ENCODE data around the gene ARSJ.
"Not testable (repeated sequence)": the region's sequence is repeated elsewhere in the genome, so short reads cannot be mapped to it uniquely, and the experiment has no call there.

The ARSJ gene

GRCh38 chr4:113979148-113979904 lies at the start of gene ARSJ:
Gene ARSJ, minus strand, starts transcription at chr4:113979647. Its CDS starts 813 bp downstream, at chr4:113978834.
- no peak for DNase-seq

GRCh38 chr4:114028071-114028470 lies 48.6 kb upstream of the ARSJ start:
- DNase-seq, result no peak

GRCh38 chr4:114027596-114027995 lies 48.1 kb upstream of the ARSJ start:
- DNase-seq, result no peak

- no peak for DNase-seq
Observed at GRCh38 chr4:114026447-114026846, 47.0 kb upstream of the ARSJ start.

- DNase-seq, result no peak
Observed at GRCh38 chr4:114025176-114025777, 45.8 kb upstream of the ARSJ start.

GRCh38 chr4:114021451-114021850 lies 42.0 kb upstream of the ARSJ start:
- no peak for DNase-seq

GRCh38 chr4:114019969-114020358 lies 40.5 kb upstream of the ARSJ start:
- DNase-seq, result no peak

GRCh38 chr4:114019276-114019968 lies 40.0 kb upstream of the ARSJ start:
- no peak for DNase-seq

GRCh38 chr4:114017120-114017917 lies 37.9 kb upstream of the ARSJ start:
- DNase-seq, result no peak

- DNase-seq, result no peak
Observed at GRCh38 chr4:114015444-114015899, 36.0 kb upstream of the ARSJ start.

- DNase-seq, result not testable (repeated sequence)
Observed at GRCh38 chr4:114013201-114013600, 33.8 kb upstream of the ARSJ start.

- DNase-seq, result no peak
Observed at GRCh38 chr4:114012749-114013148, 33.3 kb upstream of the ARSJ start.

GRCh38 chr4:114005569-114006442 lies 26.4 kb upstream of the ARSJ start:
- no peak for DNase-seq

- not testable (repeated sequence) for DNase-seq
Observed at GRCh38 chr4:114004483-114005226, 25.2 kb upstream of the ARSJ start.

- no peak for DNase-seq
Observed at GRCh38 chr4:113998531-113998930, 19.1 kb upstream of the ARSJ start.

- no peak for DNase-seq
Observed at GRCh38 chr4:113998079-113998478, 18.6 kb upstream of the ARSJ start.

- DNase-seq, result no peak
Observed at GRCh38 chr4:113997206-113997605, 17.8 kb upstream of the ARSJ start.

- DNase-seq, result no peak
Observed at GRCh38 chr4:113996599-113997177, 17.2 kb upstream of the ARSJ start.

GRCh38 chr4:113993887-113994286 lies 14.4 kb upstream of the ARSJ start:
- DNase-seq, result no peak

- no peak for DNase-seq
Observed at GRCh38 chr4:113990886-113991285, 11.4 kb upstream of the ARSJ start.

- DNase-seq, result no peak
Observed at GRCh38 chr4:113987382-113987941, 8.0 kb upstream of the ARSJ start.

Measured in activated CD4-positive, CD25-positive, alpha-beta regulatory T cell treated with anti-CD3 and anti-CD28 coated beads, Interleukin-2, amount 50 U/mL, for 72 hours (primary cell).